Keratinocyte (primary cell): ENCODE data around the gene CES2. TPM values are rescaled to one million over a fixed set of nuclear protein-coding genes. Genes with fewer than 3 reads are reported as not detected.

Experiments used
- DNase-seq: peaks from one replicate; pipeline ENCODE4 v3.0.0-alpha.2; 2011; ENCODE audit warnings: low read depth, missing footprints, low spot score
- FAIRE-seq: peaks from 2 replicates; lab custom pipeline; 2011; peaks lifted over from hg19 to GRCh38; lab: Jason Lieb, UNC
- H2AFZ ChIP-seq: 2 replicates; pipeline ENCODE4 v1.6.0; 2012; ENCODE audit warnings: low read length, control low read depth, inconsistent platforms; ENCODE audit not compliant: control insufficient read depth
- H3K27ac ChIP-seq: 2 replicates; pipeline ENCODE4 v1.5.1; 2011; ENCODE audit warnings: low read length; ENCODE audit not compliant: control insufficient read depth, insufficient read depth
- H3K27me3 ChIP-seq: 3 replicates; pipeline ENCODE4 v1.6.0; 2011; ENCODE audit warnings: low read length; ENCODE audit not compliant: control insufficient read depth, insufficient read depth; ENCODE audit errors: extremely low read depth
- H3K36me3 ChIP-seq, 2 experiments: 2 replicates in 1 of 2; 3 replicates in 1 of 2; pipeline ENCODE4 v1.5.1; 2011; ENCODE audit warnings: low read length in 2 of 2, mild to moderate bottlenecking in 1 of 2; ENCODE audit not compliant: control insufficient read depth in 2 of 2, insufficient read depth in 2 of 2; ENCODE audit errors: extremely low read depth in 1 of 2
- H3K4me1 ChIP-seq: 3 replicates; pipeline ENCODE4 v1.5.1; 2011; ENCODE audit warnings: low read length; ENCODE audit not compliant: control insufficient read depth, insufficient read depth; ENCODE audit errors: extremely low read depth
- H3K4me2 ChIP-seq: 3 replicates; pipeline ENCODE4 v1.6.0; 2011; ENCODE audit warnings: low read depth, low read length; ENCODE audit not compliant: control insufficient read depth, insufficient read depth; ENCODE audit errors: extremely low read depth
- H3K4me3 ChIP-seq, 3 experiments: fragments of 200-600 bp in 1 of 3; sonication (generic) in 1 of 3; 2 replicates in 2 of 3; 3 replicates in 1 of 3; pipeline ENCODE4 v1.5.1; 2011 to 2016; ENCODE audit warnings: low read length in 3 of 3, mild to moderate bottlenecking in 3 of 3, control low read depth in 2 of 3, inconsistent platforms in 1 of 3, low read depth in 1 of 3, mixed read lengths in 1 of 3, mixed run types in 1 of 3, moderate library complexity in 1 of 3; ENCODE audit not compliant: control insufficient read depth in 2 of 3, insufficient read depth in 2 of 3; ENCODE audit errors: extremely low read depth in 1 of 3
- H3K79me2 ChIP-seq: 2 replicates; pipeline ENCODE4 v1.6.0; 2012; ENCODE audit warnings: low read length; ENCODE audit not compliant: control insufficient read depth, insufficient read depth
- H3K9ac ChIP-seq: 3 replicates; pipeline ENCODE4 v1.6.0; 2011; ENCODE audit warnings: low read length; ENCODE audit not compliant: control insufficient read depth, insufficient read depth; ENCODE audit errors: extremely low read depth
- H3K9me1 ChIP-seq: 3 replicates; pipeline ENCODE4 v1.6.0; 2011; ENCODE audit warnings: low read length; ENCODE audit not compliant: control insufficient read depth, insufficient read depth; ENCODE audit errors: extremely low read depth
- H3K9me3 ChIP-seq: 2 replicates; pipeline ENCODE4 v1.5.1; 2012; ENCODE audit warnings: low read depth, low read length; ENCODE audit not compliant: control insufficient read depth
- H4K20me1 ChIP-seq: 3 replicates; pipeline ENCODE4 v1.6.0; 2011; ENCODE audit warnings: low read length; ENCODE audit not compliant: control insufficient read depth, insufficient read depth; ENCODE audit errors: extremely low read depth
- EZH2 ChIP-seq: IDR thresholded peaks from one replicate; pipeline ENCODE4 v1.6.1; 2012; ENCODE audit warnings: inconsistent platforms, mild to moderate bottlenecking, low read length, moderate library complexity
- dilution Hi-C: fragments of 300-500 bp; cut with MboI; formaldehyde crosslinking; loops from one replicate; pipeline ENCODE4 v1.7.0; 2020; ENCODE audit warnings: low sequenced_read_pairs; ENCODE audit not compliant: extremely low pct_ligation_motif_present
- polyA plus RNA-seq, 5 experiments: library from polyadenylated mRNA; depleted of rRNA in 3 of 5; stranded (reverse) in 3 of 5; stranded (forward) in 1 of 5; unstranded in 1 of 5; fragments of >200 nt; gene quantifications; 1 replicate in 1 of 5; 2 replicates in 3 of 5; 3 replicates in 1 of 5; pipeline versions ENCODE4 v1.2.1 to v1.2.3, GENCODE V29; 2011 to 2012; ENCODE audit warnings: missing spikeins in 2 of 5, low read depth in 1 of 5, low replicate concordance in 1 of 5
- TF ChIP-seq, protein P1 (sequence below), 3 experiments: IDR thresholded peaks in 1 of 3; conservative IDR thresholded peaks in 1 of 3; optimal IDR thresholded peaks in 1 of 3; 2 replicates in 2 of 3; 3 replicates in 1 of 3; pipeline versions ENCODE3 to v1.5.1; 2011; ENCODE audit warnings: low read length in 3 of 3, mild to moderate bottlenecking in 3 of 3, moderate library complexity in 2 of 3, control low read depth in 1 of 3, inconsistent platforms in 1 of 3; ENCODE audit not compliant: insufficient read depth in 2 of 3; ENCODE audit errors: extremely low read depth in 1 of 3

Gene CES2
- polyA plus RNA-seq, 1 donor (not counting 4 experiments of a cell fraction or from before 2014, with no cell fraction given) = 41.6 TPM

DNA sequence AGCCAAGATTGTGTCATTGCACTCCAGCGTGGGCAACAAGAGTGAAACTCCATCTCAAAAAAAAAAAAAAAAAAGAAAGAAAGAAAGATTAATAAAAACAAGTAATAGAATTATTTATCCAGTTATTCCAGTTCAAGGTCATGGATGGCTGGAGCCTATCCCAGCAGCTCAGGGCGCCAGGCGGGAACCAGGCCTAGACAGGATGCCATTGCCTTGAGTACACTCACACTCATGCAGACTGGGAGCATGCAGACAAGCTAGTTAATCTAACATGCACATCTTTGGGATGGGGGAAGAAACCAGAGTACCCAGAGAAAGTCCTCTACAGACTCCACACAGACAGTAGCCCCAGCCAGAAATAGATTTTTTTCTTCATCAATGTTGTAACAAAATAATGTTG lies 37.1 kb upstream of the CES2 start:
- no peaks in the 10 kb centered on the region for H3K9me3 ChIP-seq
- no peaks in the 10 kb centered on the region for H4K20me1 ChIP-seq
- no peaks in the 10 kb centered on the region for H3K9me1 ChIP-seq
- H3K4me3 ChIP-seq = no peak overlapping the region
- dilution Hi-C loops = no loop called here
- H3K9ac ChIP-seq = no peak overlapping the region
- peaks cover 0 to 1% of the 10 kb centered on the region in 2 experiments for H3K36me3 ChIP-seq
- peaks cover 25% of the 10 kb centered on the region for H3K4me1 ChIP-seq
- no peak for TF ChIP-seq EZH2
- TF ChIP-seq, protein P1, sequence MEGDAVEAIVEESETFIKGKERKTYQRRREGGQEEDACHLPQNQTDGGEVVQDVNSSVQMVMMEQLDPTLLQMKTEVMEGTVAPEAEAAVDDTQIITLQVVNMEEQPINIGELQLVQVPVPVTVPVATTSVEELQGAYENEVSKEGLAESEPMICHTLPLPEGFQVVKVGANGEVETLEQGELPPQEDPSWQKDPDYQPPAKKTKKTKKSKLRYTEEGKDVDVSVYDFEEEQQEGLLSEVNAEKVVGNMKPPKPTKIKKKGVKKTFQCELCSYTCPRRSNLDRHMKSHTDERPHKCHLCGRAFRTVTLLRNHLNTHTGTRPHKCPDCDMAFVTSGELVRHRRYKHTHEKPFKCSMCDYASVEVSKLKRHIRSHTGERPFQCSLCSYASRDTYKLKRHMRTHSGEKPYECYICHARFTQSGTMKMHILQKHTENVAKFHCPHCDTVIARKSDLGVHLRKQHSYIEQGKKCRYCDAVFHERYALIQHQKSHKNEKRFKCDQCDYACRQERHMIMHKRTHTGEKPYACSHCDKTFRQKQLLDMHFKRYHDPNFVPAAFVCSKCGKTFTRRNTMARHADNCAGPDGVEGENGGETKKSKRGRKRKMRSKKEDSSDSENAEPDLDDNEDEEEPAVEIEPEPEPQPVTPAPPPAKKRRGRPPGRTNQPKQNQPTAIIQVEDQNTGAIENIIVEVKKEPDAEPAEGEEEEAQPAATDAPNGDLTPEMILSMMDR (optimal IDR thresholded peaks at IDR 0.05 in 1 of 3, IDR thresholded peaks at IDR 0.05 in 1 of 3, conservative IDR thresholded peaks at IDR 0.05 in 1 of 3; ENCODE audit: extremely low read depth in 1 of 3, insufficient read depth in 2 of 3, low read length in 3 of 3) = no peak
- no peak overlapping the region for H3K27ac ChIP-seq
- H2AFZ ChIP-seq = no peak overlapping the region
- no peaks in the 10 kb centered on the region for H3K27me3 ChIP-seq
- FAIRE-seq (no peak), DNase-seq (no peak)
- H3K4me2 ChIP-seq = no peak overlapping the region
- H3K79me2 ChIP-seq = no peaks in the 10 kb centered on the region

DNA sequence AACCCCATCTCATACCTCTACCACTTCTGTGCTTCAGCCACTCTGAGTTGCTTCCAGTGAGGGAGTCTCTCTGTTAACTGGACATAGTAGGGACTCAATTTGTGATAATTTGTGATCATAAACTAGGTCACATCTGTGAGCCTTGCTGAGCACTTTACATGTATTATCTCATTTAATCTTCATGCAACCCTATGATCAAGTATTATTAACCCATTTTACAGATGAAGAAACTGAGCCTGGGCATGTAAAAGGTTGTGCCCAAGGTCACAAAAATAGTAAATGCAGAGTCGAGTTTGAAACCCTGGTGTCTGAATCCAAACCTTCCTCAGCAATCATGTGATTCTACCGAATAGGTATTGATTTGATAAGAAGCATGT lies 36.4 kb upstream of the CES2 start:
- Histone ChIP-seq H3K4me2 (no peak overlapping the region), H3K27me3 (no peaks in the 10 kb centered on the region), H3K9ac (no peak overlapping the region), H2AFZ (no peak overlapping the region), H4K20me1 (no peaks in the 10 kb centered on the region), H3K27ac (no peak overlapping the region), H3K9me3 (no peaks in the 10 kb centered on the region), H3K4me1 (peaks cover 25% of the 10 kb centered on the region), H3K36me3 (peaks cover 0 to 1% of the 10 kb centered on the region in 2 experiments), H3K9me1 (no peaks in the 10 kb centered on the region), H3K79me2 (no peaks in the 10 kb centered on the region), H3K4me3 (no peak overlapping the region)
- FAIRE-seq (no peak), DNase-seq (no peak)
- dilution Hi-C loops = no loop called here
- TF ChIP-seq, protein P1 (optimal IDR thresholded peaks at IDR 0.05 in 1 of 3, IDR thresholded peaks at IDR 0.05 in 1 of 3, conservative IDR thresholded peaks at IDR 0.05 in 1 of 3; ENCODE audit: extremely low read depth in 1 of 3, insufficient read depth in 2 of 3, low read length in 3 of 3) = no peak
- TF ChIP-seq EZH2 = no peak
